ENCODE measurements around the gene RFX2.
A peak's percentile ranks its signal among the peaks of the same experiment; 100 is the strongest.
"Not testable (repeated sequence)": the region's sequence is repeated elsewhere in the genome, so short reads cannot be mapped to it uniquely, and the experiment has no call there.

Gene RFX2

GRCh38 chr19:5966215-5966614 lies 144.1 kb downstream of the RFX2 start:
- no peak for TF ChIP-seq POLR2A (IDR thresholded peaks at IDR 0.05; ENCODE audit: low read depth, low read length)
- no peak for DNase-seq (ENCODE audit: insufficient read length, low spot score)
- FAIRE-seq = no peak

DNA sequence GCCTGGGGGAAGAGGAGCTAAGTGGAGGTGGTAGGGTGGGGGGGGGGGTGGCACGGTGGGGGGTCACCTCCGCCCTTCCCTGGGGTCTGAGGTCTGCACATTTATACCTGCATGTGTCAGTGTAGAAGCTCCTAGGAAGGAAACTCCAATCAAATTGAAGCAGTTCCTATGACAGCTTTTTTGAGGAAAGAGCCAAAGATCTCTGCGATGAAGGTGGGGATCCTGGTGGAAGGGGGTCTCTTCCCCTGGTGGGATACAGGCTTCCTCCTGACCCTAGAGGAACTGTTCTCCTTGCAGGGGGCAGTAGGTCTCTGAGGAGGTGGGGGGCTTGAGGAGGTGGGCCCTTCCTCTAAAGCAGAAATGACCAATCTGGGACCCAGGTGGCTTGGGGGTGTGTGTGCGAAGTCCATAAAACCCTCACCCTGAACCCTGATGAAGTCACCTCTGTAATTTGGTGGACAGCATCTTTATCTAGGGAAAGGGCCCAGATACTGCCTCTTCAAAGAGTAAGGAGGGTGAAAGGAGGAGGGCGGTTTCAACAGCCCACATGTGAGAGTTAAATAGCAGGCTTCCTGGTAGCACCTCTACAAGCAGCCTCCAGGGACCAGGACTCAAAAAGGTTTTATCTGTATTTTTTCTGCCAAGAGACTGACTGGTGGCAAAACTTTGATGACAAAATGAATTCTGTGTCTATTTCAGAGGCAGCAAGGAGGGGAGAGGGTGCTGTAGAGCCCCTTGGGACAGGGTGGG lies 145.3 kb downstream of the RFX2 start:
- no peak for FAIRE-seq
- no peak for DNase-seq (ENCODE audit: insufficient read length, low spot score)
- TF ChIP-seq POLR2A (IDR thresholded peaks at IDR 0.05; ENCODE audit: low read depth, low read length) = no peak

DNA sequence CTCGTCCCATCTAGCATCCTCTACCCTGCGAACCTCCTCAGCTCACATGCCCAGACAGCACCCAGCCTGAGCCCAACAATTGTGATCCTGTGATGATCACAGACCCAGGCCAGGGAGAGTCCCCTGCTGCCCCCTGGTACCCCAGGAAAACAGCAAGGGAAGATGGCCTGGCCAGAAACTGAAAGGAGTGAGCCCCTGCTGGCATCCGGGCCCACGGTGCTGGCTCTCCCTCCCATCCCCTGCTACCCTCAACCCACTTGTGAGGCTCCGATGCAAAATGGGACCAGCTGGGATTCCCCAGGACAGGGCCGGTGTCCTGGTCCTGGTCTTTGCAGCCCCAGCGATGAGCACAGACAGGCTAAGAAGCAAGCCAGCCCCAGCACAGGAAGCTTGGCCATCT lies 146.4 kb downstream of the RFX2 start:
- no peak for FAIRE-seq
- TF ChIP-seq POLR2A (IDR thresholded peaks at IDR 0.05; ENCODE audit: low read depth, low read length) = no peak

GRCh38 chr19:5963259-5963658 lies 147.0 kb downstream of the RFX2 start:
- not testable (repeated sequence) for DNase-seq (ENCODE audit: insufficient read length, low spot score); FAIRE-seq

More for the DNA sequence above, 146.4 kb downstream of the RFX2 start:
- no peak for DNase-seq (ENCODE audit: insufficient read length, low spot score)

DNA sequence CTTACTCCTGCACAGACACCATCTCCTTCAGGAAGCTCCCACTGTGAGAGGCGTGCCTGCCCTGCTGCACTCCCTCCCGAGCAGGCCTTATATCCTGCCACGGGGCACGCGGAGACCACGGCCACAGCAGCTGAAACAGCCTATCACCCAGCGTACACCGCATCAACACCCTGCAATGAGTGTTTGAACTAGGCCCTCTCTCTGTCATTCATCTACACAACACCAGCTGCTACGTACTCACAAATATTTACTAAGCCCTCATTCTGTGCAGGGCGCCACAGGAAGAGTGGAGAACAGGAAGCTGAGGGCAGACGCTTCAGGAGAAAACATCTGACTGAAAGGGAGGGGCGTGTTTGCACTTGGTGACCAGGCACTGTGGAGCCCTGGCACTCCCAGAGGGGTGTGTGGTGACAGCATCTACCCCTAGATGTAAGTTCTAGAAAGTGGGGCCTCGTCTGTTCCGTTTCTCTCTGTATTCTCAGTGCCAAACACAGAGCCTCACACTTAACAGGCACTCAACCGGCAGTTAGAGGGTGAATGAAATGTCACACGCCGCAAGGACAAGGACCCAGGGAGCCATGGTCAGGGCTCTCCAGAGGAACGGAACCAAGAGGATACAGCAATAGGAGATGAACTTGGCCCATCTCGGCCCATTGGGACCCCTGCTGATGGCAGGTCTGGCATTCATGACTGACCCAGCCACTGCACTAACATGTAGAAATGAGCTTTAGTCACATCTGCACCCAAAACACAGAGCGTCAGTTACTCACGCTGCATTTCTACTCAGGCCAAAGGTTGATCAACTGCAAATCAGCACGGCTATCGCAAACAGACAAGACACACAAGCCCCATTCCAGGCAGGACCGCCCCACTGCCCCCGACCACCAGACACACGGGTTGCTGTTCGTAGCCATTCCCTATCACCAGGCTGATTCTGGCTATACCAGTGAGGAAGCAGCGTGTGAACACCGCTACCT lies 148.0 kb downstream of the RFX2 start:
- no peak for TF ChIP-seq POLR2A (IDR thresholded peaks at IDR 0.05; ENCODE audit: low read depth, low read length)

DNA sequence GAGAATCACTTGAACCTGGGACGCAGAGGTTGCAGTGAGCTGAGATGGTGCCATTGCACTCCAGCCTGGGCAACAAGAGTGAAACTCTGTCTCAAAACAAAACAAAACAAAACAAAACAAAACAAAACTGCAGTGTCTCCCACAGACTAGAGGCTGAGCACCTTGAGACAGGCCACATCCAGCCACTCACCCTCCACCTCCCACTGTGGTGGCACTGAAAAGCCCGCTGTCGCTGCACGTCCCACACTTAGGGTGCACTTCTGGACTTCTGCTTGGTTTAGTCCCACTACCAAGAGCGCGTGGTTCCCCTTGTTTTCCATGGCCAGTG lies 148.7 kb downstream of the RFX2 start:
- not testable (repeated sequence) for FAIRE-seq; DNase-seq (ENCODE audit: insufficient read length, low spot score)

More for the DNA sequence above, 148.0 kb downstream of the RFX2 start:
- DNase-seq (ENCODE audit: insufficient read length, low spot score) (no peak), FAIRE-seq (no peak)

GRCh38 chr19:5960005-5961001 lies 150.0 kb downstream of the RFX2 start:
- no peak for DNase-seq (ENCODE audit: insufficient read length, low spot score)
- FAIRE-seq = no peak
- TF ChIP-seq POLR2A (IDR thresholded peaks at IDR 0.05; ENCODE audit: low read depth, low read length) = no peak

DNA sequence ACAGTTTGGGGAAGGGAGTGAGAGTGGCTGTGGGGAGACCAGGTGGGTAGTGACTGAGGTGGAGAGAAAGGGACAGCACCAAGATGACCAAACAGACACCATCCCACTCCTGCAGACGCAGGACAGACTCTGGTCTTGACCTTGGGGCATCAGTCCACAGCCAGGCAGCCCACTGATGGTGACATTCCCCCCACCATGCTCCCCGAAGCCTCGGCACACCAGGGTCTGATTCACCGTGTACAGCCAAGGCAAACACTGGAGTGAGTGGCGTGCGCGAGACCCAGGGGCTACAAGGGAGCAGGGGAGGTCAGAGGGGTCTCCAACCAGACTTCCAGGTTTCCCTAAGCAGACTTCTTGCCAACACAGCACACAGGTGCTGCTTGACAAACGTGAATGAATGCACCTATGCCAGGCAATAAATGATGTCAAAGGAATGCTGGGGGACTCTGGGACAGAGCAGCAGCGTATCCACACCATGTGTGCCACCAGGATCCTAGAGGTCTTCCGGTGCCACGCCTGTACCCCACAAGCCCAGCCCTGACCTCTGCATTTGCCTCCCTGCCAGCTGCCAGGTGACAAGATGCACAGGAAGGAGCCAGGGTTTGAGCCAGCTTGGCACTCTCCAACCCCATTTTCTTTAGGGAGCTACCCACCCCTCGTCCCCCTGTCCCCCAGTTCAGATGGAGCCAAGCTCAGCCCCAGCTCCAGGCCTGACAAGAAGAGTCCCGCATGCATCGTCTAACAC lies 150.9 kb downstream of the RFX2 start:
- no peak for TF ChIP-seq POLR2A (IDR thresholded peaks at IDR 0.05; ENCODE audit: low read depth, low read length)
- FAIRE-seq (no peak), DNase-seq (ENCODE audit: insufficient read length, low spot score) (no peak)

DNA sequence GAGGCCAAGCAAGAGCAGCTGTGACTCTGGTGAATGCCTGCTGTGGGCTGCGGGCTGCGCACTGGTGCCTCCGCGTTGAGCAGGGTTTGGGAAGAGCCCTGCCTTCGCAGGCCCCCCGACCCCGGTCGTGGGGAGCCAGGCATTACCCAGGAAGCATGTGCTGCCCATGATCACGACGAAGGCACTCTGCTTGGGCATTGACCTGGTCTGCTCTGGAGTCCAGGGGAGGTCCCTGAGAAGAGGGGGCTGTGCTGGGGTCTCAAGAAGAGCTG lies 151.5 kb downstream of the RFX2 start:
- DNase-seq (ENCODE audit: insufficient read length, low spot score) (no peak), FAIRE-seq (no peak)
- TF ChIP-seq POLR2A (IDR thresholded peaks at IDR 0.05; ENCODE audit: low read depth, low read length) = no peak

DNA sequence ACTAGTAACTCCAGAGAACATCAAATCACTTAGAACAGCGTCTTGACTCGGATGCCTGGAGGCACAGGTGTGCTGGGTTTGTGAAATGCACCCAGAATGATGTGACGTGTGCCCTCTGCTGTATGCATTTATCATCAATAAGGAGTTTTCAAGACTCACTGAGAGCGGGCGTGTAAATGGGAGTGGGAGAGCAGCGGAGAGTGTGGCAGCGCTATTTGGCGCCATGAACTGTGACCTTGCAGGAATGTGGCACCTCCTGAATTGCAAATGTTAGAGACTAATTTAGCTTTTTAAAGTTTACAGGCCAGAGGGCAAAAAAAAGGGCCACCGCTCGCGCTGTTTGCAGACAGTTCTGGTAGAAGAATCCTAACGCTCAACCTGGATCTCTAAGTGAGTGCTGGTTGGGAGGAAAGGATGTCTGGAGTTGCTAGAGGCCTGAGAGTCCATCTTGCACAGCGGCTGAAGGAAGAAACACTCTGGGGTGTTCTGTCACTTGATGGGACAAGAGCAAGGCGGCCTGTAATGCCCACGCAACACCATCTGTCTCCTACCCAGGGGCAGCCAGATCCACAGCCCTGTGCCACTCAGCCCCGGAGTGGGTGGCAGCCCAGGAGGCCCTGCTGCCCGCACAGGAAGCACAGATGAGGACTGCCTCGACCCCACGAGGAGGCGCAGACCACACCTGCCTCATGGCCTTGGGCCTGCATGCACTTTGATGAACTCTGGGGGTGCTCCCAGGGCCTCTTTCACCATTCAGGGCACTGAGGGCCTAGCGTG lies 152.0 kb downstream of the RFX2 start:
- FAIRE-seq (no peak), DNase-seq (ENCODE audit: insufficient read length, low spot score) (no peak)
- no peak for TF ChIP-seq POLR2A (IDR thresholded peaks at IDR 0.05; ENCODE audit: low read depth, low read length)

GRCh38 chr19:5957170-5957569 lies 153.1 kb downstream of the RFX2 start:
- DNase-seq (ENCODE audit: insufficient read length, low spot score) (peak; percentile 33), FAIRE-seq (no peak)
- TF ChIP-seq POLR2A (IDR thresholded peaks at IDR 0.05; ENCODE audit: low read depth, low read length) = no peak

- DNase-seq (ENCODE audit: insufficient read length, low spot score) = no peak
- FAIRE-seq = no peak
- TF ChIP-seq POLR2A (IDR thresholded peaks at IDR 0.05; ENCODE audit: low read depth, low read length) = no peak
Observed at GRCh38 chr19:5956728-5957127, 153.6 kb downstream of the RFX2 start.

DNA sequence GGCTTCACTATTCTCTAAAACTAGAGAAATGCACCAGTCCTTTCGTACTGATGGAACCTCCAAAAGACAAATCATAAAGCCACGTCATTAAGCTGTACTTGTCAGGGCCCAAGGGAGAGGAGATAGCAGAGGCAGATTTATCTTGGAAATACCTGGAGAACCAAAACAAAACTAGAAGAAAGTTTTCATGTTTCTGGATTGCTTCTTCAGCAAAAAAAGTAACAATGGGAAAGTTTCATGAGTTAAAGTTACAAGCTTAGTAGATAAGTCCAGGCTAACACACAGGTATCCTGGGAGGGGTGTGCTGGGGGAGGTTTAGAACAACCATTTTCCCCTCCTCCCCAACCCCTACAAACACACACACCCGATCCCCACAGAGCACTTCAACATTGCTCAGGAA lies 154.0 kb downstream of the RFX2 start:
- DNase-seq (ENCODE audit: insufficient read length, low spot score) (no peak), FAIRE-seq (no peak)
- TF ChIP-seq POLR2A (IDR thresholded peaks at IDR 0.05; ENCODE audit: low read depth, low read length) = no peak

Measured in H54 (cell line).